Upper lobe of left lung (tissue), 4 donors: ENCODE measurements around the gene PAX2.

Source experiments
- POLR2A ChIP-seq, 4 donors: fragments of 450-650 bp; IDR thresholded peaks; one replicate each; pipeline ENCODE4 v1.5.1; 2016 to 2017; ENCODE audit warnings: antibody characterized with exemption in 4 of 4, mild to moderate bottlenecking in 2 of 4
- TF ChIP-seq, protein P1 (sequence below), 6 experiments: fragments of 450-650 bp in 4 of 6; fragments of 200-600 bp in 2 of 6; sonication (generic) in 2 of 6; IDR thresholded peaks; one replicate each; pipeline ENCODE4 v1.5.1; 2016 to 2019; ENCODE audit warnings: antibody characterized with exemption in 6 of 6

- TF ChIP-seq, protein P1, sequence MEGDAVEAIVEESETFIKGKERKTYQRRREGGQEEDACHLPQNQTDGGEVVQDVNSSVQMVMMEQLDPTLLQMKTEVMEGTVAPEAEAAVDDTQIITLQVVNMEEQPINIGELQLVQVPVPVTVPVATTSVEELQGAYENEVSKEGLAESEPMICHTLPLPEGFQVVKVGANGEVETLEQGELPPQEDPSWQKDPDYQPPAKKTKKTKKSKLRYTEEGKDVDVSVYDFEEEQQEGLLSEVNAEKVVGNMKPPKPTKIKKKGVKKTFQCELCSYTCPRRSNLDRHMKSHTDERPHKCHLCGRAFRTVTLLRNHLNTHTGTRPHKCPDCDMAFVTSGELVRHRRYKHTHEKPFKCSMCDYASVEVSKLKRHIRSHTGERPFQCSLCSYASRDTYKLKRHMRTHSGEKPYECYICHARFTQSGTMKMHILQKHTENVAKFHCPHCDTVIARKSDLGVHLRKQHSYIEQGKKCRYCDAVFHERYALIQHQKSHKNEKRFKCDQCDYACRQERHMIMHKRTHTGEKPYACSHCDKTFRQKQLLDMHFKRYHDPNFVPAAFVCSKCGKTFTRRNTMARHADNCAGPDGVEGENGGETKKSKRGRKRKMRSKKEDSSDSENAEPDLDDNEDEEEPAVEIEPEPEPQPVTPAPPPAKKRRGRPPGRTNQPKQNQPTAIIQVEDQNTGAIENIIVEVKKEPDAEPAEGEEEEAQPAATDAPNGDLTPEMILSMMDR (IDR thresholded peaks at IDR 0.05): no peak
- no peak for TF ChIP-seq POLR2A (IDR thresholded peaks at IDR 0.05)
Measured at GRCh38 chr10:100874702-100875483, 129.5 kb downstream of the PAX2 start.
